IMR-90 (cell line): ENCODE measurements around the gene RANBP10. TPM values are rescaled to one million over a fixed set of nuclear protein-coding genes. Genes with fewer than 3 reads are reported as not detected.

ENCODE experiments used
- ATAC-seq: fragments of 200-7000 bp; cut with Tn5 transposase; 2 replicates; pipeline ENCODE4 v1.9.1; 2020; ENCODE audit warnings: low read depth, mild to moderate bottlenecking, moderate library complexity
- BruUV-seq: library from RNA; stranded (reverse); fragments of 400-500 nt; replicated peaks from 2 replicates; lab custom pipeline; 2021; lab: Mats Ljungman, UMichigan
- CTCF ChIA-PET: fragments of 300-600 bp; formaldehyde crosslinking; extraction: SDS; loops from one replicate; lab custom pipeline; 2021; ENCODE audit warnings: antibody characterized with exemption; lab: Yijun Ruan, JAX
- POLR2A ChIA-PET: fragments of 300-600 bp; sonication (Branson Sonifier 250); formaldehyde crosslinking; loops from one replicate; lab custom pipeline; 2022; ENCODE audit warnings: antibody characterized with exemption; ENCODE audit not compliant: unreplicated experiment; lab: Charles Lee
- DNase-seq: peaks from one replicate; pipeline ENCODE4 v3.0.0; 2013
- H2AFZ ChIP-seq: replicated peaks from 2 replicates; pipeline ENCODE3; 2013; ENCODE audit warnings: low read length, mild to moderate bottlenecking; ENCODE audit not compliant: poor library complexity
- H2AK5ac ChIP-seq: 2 replicates; pipeline ENCODE4 v1.6.1; 2013; ENCODE audit warnings: low read depth, low read length, inconsistent platforms
- H2AK9ac ChIP-seq: replicated peaks from 2 replicates; pipeline ENCODE3; 2013; ENCODE audit warnings: mild to moderate bottlenecking, low read depth, low read length, moderate library complexity; ENCODE audit not compliant: poor library complexity
- H2BK120ac ChIP-seq: 2 replicates; pipeline ENCODE4 v1.6.1; 2013; ENCODE audit warnings: low read depth, low read length, inconsistent platforms
- H2BK15ac ChIP-seq: 3 replicates; pipeline ENCODE4 v1.6.1; 2013; ENCODE audit warnings: low read depth, low read length, inconsistent platforms
- H2BK20ac ChIP-seq: 2 replicates; pipeline ENCODE4 v1.6.1; 2013; ENCODE audit warnings: low read depth, mild to moderate bottlenecking, inconsistent platforms, low read length, moderate library complexity
- H2BK5ac ChIP-seq: 2 replicates; pipeline ENCODE4 v1.6.1; 2013; ENCODE audit warnings: mild to moderate bottlenecking, low read depth, low read length, inconsistent platforms; ENCODE audit not compliant: poor library complexity, severe bottlenecking
- H3K14ac ChIP-seq: replicated peaks from 2 replicates; pipeline ENCODE4 v1.6.1; 2013; ENCODE audit warnings: low read depth, low read length, inconsistent platforms
- H3K18ac ChIP-seq: 2 replicates; pipeline ENCODE4 v1.6.1; 2013; ENCODE audit warnings: low read depth, low read length, control low read depth
- H3K23ac ChIP-seq: 2 replicates; pipeline ENCODE4 v1.6.1; 2013; ENCODE audit warnings: low read depth, low read length, inconsistent platforms
- H3K27ac ChIP-seq: 2 replicates; pipeline ENCODE4 v1.5.1; 2013; ENCODE audit warnings: mild to moderate bottlenecking, control low read depth, low read length; ENCODE audit not compliant: insufficient read depth
- H3K27me3 ChIP-seq: 2 replicates; pipeline ENCODE4 v1.6.1; 2013; ENCODE audit warnings: low read length; ENCODE audit not compliant: control insufficient read depth, insufficient read depth
- H3K36me3 ChIP-seq: 2 replicates; pipeline ENCODE4 v1.6.1; 2013; ENCODE audit warnings: low read length, mixed read lengths; ENCODE audit not compliant: control insufficient read depth, insufficient read depth
- H3K4ac ChIP-seq: 2 replicates; pipeline ENCODE4 v1.6.1; 2013; ENCODE audit warnings: low read depth, low read length, inconsistent platforms
- H3K4me1 ChIP-seq: 2 replicates; pipeline ENCODE4 v1.6.1; 2013; ENCODE audit warnings: low read length, mixed read lengths; ENCODE audit not compliant: control insufficient read depth, insufficient read depth
- H3K4me2 ChIP-seq: 2 replicates; pipeline ENCODE4 v1.6.1; 2013; ENCODE audit warnings: low read depth, mild to moderate bottlenecking, control low read depth, low read length, moderate library complexity
- H3K4me3 ChIP-seq: 2 replicates; pipeline ENCODE4 v1.5.1; 2013; ENCODE audit warnings: low read depth, mild to moderate bottlenecking, control low read depth, low read length, moderate library complexity; ENCODE audit not compliant: insufficient read depth
- H3K56ac ChIP-seq: 2 replicates; pipeline ENCODE4 v1.6.1; 2013; ENCODE audit warnings: low read length, inconsistent platforms; ENCODE audit not compliant: insufficient read depth; ENCODE audit errors: extremely low read depth
- H3K79me1 ChIP-seq, 2 experiments: 2 replicates each; pipeline ENCODE4 v1.6.1; 2013; ENCODE audit warnings: low read length in 2 of 2, inconsistent platforms in 1 of 2, low read depth in 1 of 2
- H3K9ac ChIP-seq: 2 replicates; pipeline ENCODE4 v1.6.1; 2013; ENCODE audit warnings: low read depth, low read length, control low read depth
- H3K9me1 ChIP-seq: 2 replicates; pipeline ENCODE4 v1.6.1; 2013; ENCODE audit warnings: low read length, inconsistent platforms; ENCODE audit not compliant: insufficient read depth
- H3K9me3 ChIP-seq: 2 replicates; pipeline ENCODE4 v1.6.1; 2013; ENCODE audit warnings: low read length; ENCODE audit not compliant: control insufficient read depth, insufficient read depth
- H4K20me1 ChIP-seq: 2 replicates; pipeline ENCODE4 v1.6.1; 2013; ENCODE audit warnings: low read length, inconsistent platforms; ENCODE audit not compliant: insufficient read depth
- H4K5ac ChIP-seq: 2 replicates; pipeline ENCODE4 v1.6.1; 2013; ENCODE audit warnings: mild to moderate bottlenecking, low read depth, low read length, control low read depth
- H4K8ac ChIP-seq, 2 experiments: 2 replicates each; pipeline ENCODE4 v1.6.1; 2013; ENCODE audit warnings: low read depth in 2 of 2, low read length in 2 of 2, control low read depth in 1 of 2, inconsistent platforms in 1 of 2
- H4K91ac ChIP-seq: 2 replicates; pipeline ENCODE4 v1.6.1; 2013; ENCODE audit warnings: low read depth, low read length, inconsistent platforms; ENCODE audit not compliant: insufficient read depth
- BHLHE40 ChIP-seq: fragments of 150-350 bp; IDR thresholded peaks from 2 replicates; pipeline ENCODE4 v1.6.1; 2016; ENCODE audit warnings: mild to moderate bottlenecking, low read depth, low read length
- CEBPB ChIP-seq: IDR thresholded peaks from 2 replicates; pipeline ENCODE4 v1.6.1; 2012; ENCODE audit warnings: low read depth, low read length, improper control_type of control experiment
- CHD1 ChIP-seq: IDR thresholded peaks from 2 replicates; pipeline ENCODE4 v1.6.1; 2012; ENCODE audit warnings: low read depth, low read length, improper control_type of control experiment
- CTCF ChIP-seq: conservative IDR thresholded peaks from 2 replicates; pipeline ENCODE4 v1.5.1; 2012; ENCODE audit warnings: mild to moderate bottlenecking, low read depth, low read length, improper control_type of control experiment
- ELK1 ChIP-seq: fragments of 150-350 bp; IDR thresholded peaks from 2 replicates; pipeline ENCODE4 v1.6.1; 2016; ENCODE audit warnings: low read depth, mild to moderate bottlenecking, low read length, moderate library complexity, borderline replicate concordance
- FOS ChIP-seq: fragments of 150-350 bp; IDR thresholded peaks from 2 replicates; pipeline ENCODE4 v1.6.1; 2016; ENCODE audit warnings: low read depth, low read length
- MAFK ChIP-seq: IDR thresholded peaks from 2 replicates; pipeline ENCODE4 v1.6.1; 2012; ENCODE audit warnings: low read depth, low read length, improper control_type of control experiment
- MAZ ChIP-seq: IDR thresholded peaks from 2 replicates; pipeline ENCODE4 v1.6.1; 2012; ENCODE audit warnings: low read depth, mild to moderate bottlenecking, low read length, improper control_type of control experiment, moderate library complexity, borderline replicate concordance
- MXI1 ChIP-seq: IDR thresholded peaks from 2 replicates; pipeline ENCODE4 v1.6.1; 2012; ENCODE audit warnings: low read depth, mild to moderate bottlenecking, low read length, moderate library complexity, borderline replicate concordance
- NFE2L2 ChIP-seq: fragments of 150-350 bp; IDR thresholded peaks from 2 replicates; pipeline ENCODE4 v1.6.1; 2016; ENCODE audit warnings: low read depth, mild to moderate bottlenecking, low read length
- POLR2A ChIP-seq: IDR thresholded peaks from 2 replicates; pipeline ENCODE4 v1.6.1; 2012; ENCODE audit warnings: mild to moderate bottlenecking, low read depth, low read length
- RAD21 ChIP-seq: IDR thresholded peaks from 2 replicates; pipeline ENCODE4 v1.6.1; 2012; ENCODE audit warnings: low read length, improper control_type of control experiment
- RCOR1 ChIP-seq: IDR thresholded peaks from 2 replicates; pipeline ENCODE4 v1.6.1; 2012; ENCODE audit warnings: mild to moderate bottlenecking, low read length, improper control_type of control experiment; ENCODE audit not compliant: insufficient replicate concordance
- RFX5 ChIP-seq: IDR thresholded peaks from 2 replicates; pipeline ENCODE4 v1.8.0; 2012; ENCODE audit warnings: low read depth, mild to moderate bottlenecking, low read length, moderate library complexity
- SMC3 ChIP-seq: fragments of 150-350 bp; IDR thresholded peaks from 2 replicates; pipeline ENCODE4 v1.6.1; 2016; ENCODE audit warnings: low read depth, mild to moderate bottlenecking, antibody characterized with exemption, low read length, moderate library complexity
- USF2 ChIP-seq: fragments of 150-350 bp; IDR thresholded peaks from 2 replicates; pipeline ENCODE4 v1.6.1; 2017; ENCODE audit warnings: mild to moderate bottlenecking, antibody characterized with exemption, low read length, low read depth
- WGBS, 2 experiments: methylation state at CpG; one replicate each; pipeline versions ENCODE4 v1.1.5 to v1.1.7; 2013; ENCODE audit warnings: missing lambda C conversion rate in 2 of 2; ENCODE audit not compliant: insufficient read length in 1 of 2; ENCODE audit errors: extremely low coverage in 2 of 2; 5-methylcytosine and 5-hydroxymethylcytosine counted together
- dilution Hi-C: fragments of 300-500 bp; cut with HindIII; formaldehyde crosslinking; loops from one replicate; pipeline ENCODE4 v1.14.3; 2018; ENCODE audit warnings: low sequenced_read_pairs; ENCODE audit not compliant: unreplicated experiment
- in situ Hi-C: fragments of 300-500 bp; cut with MboI; formaldehyde crosslinking; loops from 3 replicates; pipeline ENCODE4 v1.14.3; 2019; ENCODE audit warnings: low sequenced_read_pairs, inconsistent platforms, mixed read lengths
- intact Hi-C: fragments of 100-400 bp; cut with micrococcal nuclease; formaldehyde crosslinking; loops from 2 replicates; pipeline ENCODE4 v1.10.0; 2022
- polyA plus RNA-seq, 3 experiments: library from polyadenylated mRNA; depleted of rRNA; stranded (reverse); fragments of >200 nt; gene quantifications; 2 replicates each; pipeline ENCODE4 v1.2.3, GENCODE V29; 2012; ENCODE audit warnings: low replicate concordance in 1 of 3
- total RNA-seq: library from RNA; depleted of rRNA; stranded (reverse); fragments of >200 nt; gene quantifications from 2 replicates; pipeline ENCODE4 v1.2.3, GENCODE V29; 2012

RANBP10 gene
- total and polyA plus RNA-seq, 2 of the 4 experiments (the other 2 are of a cell fraction) = 2.7 to 12.1 TPM

- DNase-seq (no peak), ATAC-seq (no peak)
- Histone ChIP-seq H2BK15ac (no peak overlapping the region), H3K27me3 (no peaks in the 10 kb centered on the region), H3K9me1 (peaks cover 16% of the 10 kb centered on the region), H3K4me2 (no peak overlapping the region), H2AK9ac (no peak overlapping the region), H2AFZ (no peak overlapping the region), H4K8ac (no peak overlapping the region), H2BK120ac (no peak overlapping the region), H3K9me3 (no peaks in the 10 kb centered on the region), H3K4ac (no peak overlapping the region), H3K36me3 (peaks cover 24% of the 10 kb centered on the region), H3K18ac (no peak overlapping the region), H3K23ac (no peak overlapping the region), H3K14ac (no peak overlapping the region), H4K91ac (no peak overlapping the region), H3K4me1 (no peaks in the 10 kb centered on the region), H3K4me3 (no peak overlapping the region), H3K27ac (no peak overlapping the region), H3K9ac (no peak overlapping the region), H3K56ac (no peak overlapping the region), H2BK5ac (no peak overlapping the region), H4K5ac (no peak overlapping the region), H4K20me1 (no peaks in the 10 kb centered on the region), H2AK5ac (no peak overlapping the region), H3K79me1 (peaks cover 0 to 12% of the 10 kb centered on the region in 2 experiments; a peak in 2 of 4 replicates), H2BK20ac (no peak overlapping the region)
- ChIA-PET POLR2A (no interaction called here), CTCF (no interaction called here)
- TF ChIP-seq CTCF = no peak
- TF ChIP-seq CHD1 = no peak
- no peak for TF ChIP-seq RAD21
- no peak for TF ChIP-seq RFX5
- no peak for TF ChIP-seq MXI1
- TF ChIP-seq POLR2A = no peak
- TF ChIP-seq MAZ = no peak
- TF ChIP-seq FOS = no peak
- TF ChIP-seq ELK1 = no peak
- TF ChIP-seq SMC3 = no peak
- TF ChIP-seq NFE2L2 = no peak
- TF ChIP-seq RCOR1 = no peak
- no peak for TF ChIP-seq MAFK
- no peak for TF ChIP-seq BHLHE40
- no peak for TF ChIP-seq USF2
- no peak for TF ChIP-seq CEBPB
- WGBS, 2 experiments = 83% methylated on average over 1 of the region's 4 CpGs; no CpG with 5 or more reads in 1 of the 2 experiments
- dilution Hi-C loops (no loop called here), intact Hi-C loops (no loop called here), in situ Hi-C loops (no loop called here)
- BruUV-seq = no TSS peak
Observed at GRCh38 chr16:67741118-67741517, 65.2 kb downstream of the RANBP10 start.
